ENCODE measurements around the gene TMPRSS3.

Gene TMPRSS3

DNA sequence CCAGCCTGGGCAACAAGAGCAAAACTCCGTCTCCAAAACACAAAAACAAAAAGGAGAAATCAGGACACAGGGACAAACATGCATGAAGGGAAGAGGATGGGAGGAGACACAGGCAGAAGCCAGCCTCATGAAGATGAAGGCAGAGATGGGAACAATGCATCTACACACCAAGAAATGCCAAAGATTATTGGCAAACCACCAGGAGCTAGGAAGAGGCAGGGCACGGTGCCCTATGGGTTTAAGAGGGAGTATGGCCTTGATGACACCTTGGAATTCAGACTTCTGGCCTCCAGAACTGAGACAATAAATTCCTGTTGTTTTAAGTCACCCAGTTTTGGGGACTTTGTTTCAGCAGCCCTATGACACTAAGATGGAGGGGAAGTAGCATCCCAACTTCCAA is 5.2 kb downstream of the TMPRSS3 start:
- Histone ChIP-seq H3K4me1 (ENCODE audit: control insufficient read depth, insufficient read depth, low read length) (peaks cover 39% of the 10 kb centered on the region), H3K27me3 (ENCODE audit: control insufficient read depth, insufficient read depth, low read length) (no peaks in the 10 kb centered on the region), H3K36me3 (ENCODE audit: control insufficient read depth, insufficient read depth, low read length) (no peaks in the 10 kb centered on the region), H3K9ac (ENCODE audit: low read length) (no peak overlapping the region), H3K4me3 (ENCODE audit: low read length) (no peak overlapping the region), H3K9me3 (ENCODE audit: control insufficient read depth, low read length) (no peaks in the 10 kb centered on the region)

DNA sequence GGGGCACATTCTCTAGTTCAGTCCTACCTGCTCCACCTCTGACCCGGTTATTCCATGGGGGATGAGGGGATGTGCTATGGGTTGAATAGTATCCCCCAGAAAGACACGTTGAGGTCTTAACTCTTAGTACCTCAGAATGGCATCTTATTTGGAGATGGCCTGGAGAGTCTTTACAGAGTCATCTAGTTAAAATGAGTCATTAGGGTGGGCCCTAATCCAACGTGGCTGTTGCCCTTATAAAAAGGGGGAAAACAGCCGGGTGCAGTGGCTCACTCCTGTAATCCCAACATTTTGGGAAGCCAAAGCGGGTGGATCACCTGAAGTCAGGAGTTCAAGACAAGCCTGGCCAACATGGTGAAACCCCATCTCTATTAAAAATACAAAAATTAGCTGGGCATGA is 5.7 kb downstream of the TMPRSS3 start:
- H3K9me3 ChIP-seq (ENCODE audit: control insufficient read depth, low read length): no peaks in the 10 kb centered on the region
- H3K9ac ChIP-seq (ENCODE audit: low read length): no peak overlapping the region
- no peak overlapping the region for H3K4me3 ChIP-seq (ENCODE audit: low read length)
- H3K4me1 ChIP-seq (ENCODE audit: control insufficient read depth, insufficient read depth, low read length): peaks cover 44% of the 10 kb centered on the region
- H3K27me3 ChIP-seq (ENCODE audit: control insufficient read depth, insufficient read depth, low read length): no peaks in the 10 kb centered on the region
- no peaks in the 10 kb centered on the region for H3K36me3 ChIP-seq (ENCODE audit: control insufficient read depth, insufficient read depth, low read length)

DNA sequence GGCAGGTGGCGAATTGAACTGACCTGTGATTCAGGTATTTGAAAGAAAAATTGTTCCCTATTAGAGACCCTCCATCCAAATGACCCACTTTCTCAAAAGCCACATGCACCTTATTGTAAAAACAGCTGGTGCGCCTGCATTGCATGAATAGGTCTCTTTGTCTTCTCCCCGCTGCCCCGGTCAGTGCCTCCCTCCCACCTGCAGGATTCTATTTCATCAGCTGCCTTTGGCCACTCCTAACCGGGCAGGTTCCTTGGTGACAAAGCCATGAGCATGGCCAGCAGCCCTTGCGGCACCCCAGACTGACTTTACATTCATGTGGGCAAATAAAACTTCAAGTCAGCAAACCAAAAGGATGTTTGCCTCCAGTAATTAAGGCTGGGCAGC is 6.4 kb downstream of the TMPRSS3 start:
- Histone ChIP-seq H3K4me1 (ENCODE audit: control insufficient read depth, insufficient read depth, low read length) (peaks cover 50% of the 10 kb centered on the region), H3K4me3 (ENCODE audit: low read length) (peak overlapping the region; percentile 60), H3K27me3 (ENCODE audit: control insufficient read depth, insufficient read depth, low read length) (no peaks in the 10 kb centered on the region), H3K9ac (ENCODE audit: low read length) (peak overlapping the region; percentile 84), H3K9me3 (ENCODE audit: control insufficient read depth, low read length) (no peaks in the 10 kb centered on the region), H3K36me3 (ENCODE audit: control insufficient read depth, insufficient read depth, low read length) (no peaks in the 10 kb centered on the region)

DNA sequence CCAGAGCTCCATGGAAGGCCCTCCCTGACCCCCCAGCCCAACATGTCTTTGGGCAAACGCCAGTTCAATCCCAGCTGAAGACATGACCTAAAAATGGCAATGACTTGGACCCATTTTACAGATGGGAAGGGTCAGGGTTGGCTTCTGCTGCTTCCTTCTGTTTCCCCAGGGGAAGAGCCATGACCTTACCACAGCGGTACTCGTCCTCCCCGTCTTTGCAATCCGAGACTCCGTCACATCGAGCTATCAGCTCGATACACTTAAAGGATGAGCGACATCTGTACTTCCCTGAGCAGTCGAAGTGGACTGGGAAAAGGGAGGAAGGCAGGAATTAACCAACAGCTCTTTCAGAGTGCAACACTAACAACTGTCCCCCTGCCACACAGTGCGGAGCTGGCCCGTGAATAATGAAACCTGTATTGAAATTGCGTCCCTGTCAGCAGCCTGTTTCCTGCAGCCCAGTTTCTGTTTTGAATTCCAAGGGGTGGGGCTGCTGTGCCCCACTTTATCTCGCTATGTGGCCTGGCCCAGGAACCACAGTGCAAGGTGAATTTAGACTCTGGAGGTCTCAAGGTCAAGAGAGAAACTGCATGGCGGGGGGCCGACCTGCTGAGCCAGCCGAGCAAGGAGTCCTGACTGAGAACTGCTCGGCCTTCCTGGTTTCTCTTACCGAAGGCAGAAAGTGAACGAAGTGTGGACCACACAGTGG is 7.0 kb downstream of the TMPRSS3 start:
- H3K9me3 ChIP-seq (ENCODE audit: control insufficient read depth, low read length): no peaks in the 10 kb centered on the region
- H3K4me1 ChIP-seq (ENCODE audit: control insufficient read depth, insufficient read depth, low read length): peaks cover 55% of the 10 kb centered on the region
- no peaks in the 10 kb centered on the region for H3K27me3 ChIP-seq (ENCODE audit: control insufficient read depth, insufficient read depth, low read length)
- no peaks in the 10 kb centered on the region for H3K36me3 ChIP-seq (ENCODE audit: control insufficient read depth, insufficient read depth, low read length)
- H3K9ac ChIP-seq (ENCODE audit: low read length): peak overlapping the region; percentile 84
- peak overlapping the region; percentile 60 for H3K4me3 ChIP-seq (ENCODE audit: low read length)

DNA sequence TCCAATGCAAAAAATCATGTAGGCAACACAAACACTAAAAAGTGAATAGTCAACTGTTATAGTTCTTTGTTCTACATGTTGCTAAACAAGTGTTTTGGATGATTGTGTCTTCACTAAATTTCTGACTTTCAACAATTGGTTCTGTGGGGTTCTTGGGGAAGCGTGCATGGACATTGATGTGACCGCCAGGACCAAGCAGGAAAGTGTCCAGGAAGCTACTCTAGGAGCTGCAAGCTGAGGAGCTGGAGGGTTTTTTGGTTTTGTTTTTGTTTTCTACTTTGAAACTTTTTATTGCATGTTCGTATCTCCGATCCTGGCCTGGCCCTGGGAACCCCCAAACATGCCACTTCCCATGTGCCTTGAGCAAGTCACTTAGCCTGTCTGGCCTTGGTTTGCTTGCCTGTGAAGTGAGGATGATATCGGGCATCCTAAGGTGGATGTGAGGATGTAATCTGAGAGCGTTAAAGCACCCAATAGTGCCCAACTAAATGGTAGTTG is 8.0 kb downstream of the TMPRSS3 start:
- peak overlapping the region; percentile 60 for H3K4me3 ChIP-seq (ENCODE audit: low read length)
- H3K36me3 ChIP-seq (ENCODE audit: control insufficient read depth, insufficient read depth, low read length): no peaks in the 10 kb centered on the region
- peaks cover 63% of the 10 kb centered on the region for H3K4me1 ChIP-seq (ENCODE audit: control insufficient read depth, insufficient read depth, low read length)
- no peaks in the 10 kb centered on the region for H3K9me3 ChIP-seq (ENCODE audit: control insufficient read depth, low read length)
- peak overlapping the region; percentile 84 for H3K9ac ChIP-seq (ENCODE audit: low read length)
- H3K27me3 ChIP-seq (ENCODE audit: control insufficient read depth, insufficient read depth, low read length): no peaks in the 10 kb centered on the region

DNA sequence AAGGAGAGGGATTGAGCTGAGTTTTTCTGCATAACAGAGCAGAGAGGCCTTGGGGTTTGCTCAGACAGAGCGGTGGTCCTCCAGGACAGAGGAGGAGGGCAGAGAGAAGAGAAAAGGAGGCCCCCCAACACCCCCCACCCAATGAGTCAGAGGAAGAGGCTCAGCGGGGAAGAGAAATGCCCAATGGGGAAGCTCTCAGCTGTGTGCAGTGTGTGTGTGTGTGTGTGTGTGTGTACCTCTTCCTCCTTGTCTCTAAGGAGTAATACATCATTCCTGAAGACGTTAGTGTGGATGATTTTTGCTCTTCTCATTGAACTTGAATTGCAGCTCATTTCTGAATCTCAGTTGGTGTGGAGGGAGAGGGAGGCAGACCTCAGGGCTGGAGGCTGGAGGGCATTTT is 8.7 kb downstream of the TMPRSS3 start:
- H3K4me3 ChIP-seq (ENCODE audit: low read length): no peak overlapping the region
- no peaks in the 10 kb centered on the region for H3K27me3 ChIP-seq (ENCODE audit: control insufficient read depth, insufficient read depth, low read length)
- H3K9ac ChIP-seq (ENCODE audit: low read length): peak overlapping the region; percentile 84
- no peaks in the 10 kb centered on the region for H3K36me3 ChIP-seq (ENCODE audit: control insufficient read depth, insufficient read depth, low read length)
- no peaks in the 10 kb centered on the region for H3K9me3 ChIP-seq (ENCODE audit: control insufficient read depth, low read length)
- H3K4me1 ChIP-seq (ENCODE audit: control insufficient read depth, insufficient read depth, low read length): peaks cover 70% of the 10 kb centered on the region

DNA sequence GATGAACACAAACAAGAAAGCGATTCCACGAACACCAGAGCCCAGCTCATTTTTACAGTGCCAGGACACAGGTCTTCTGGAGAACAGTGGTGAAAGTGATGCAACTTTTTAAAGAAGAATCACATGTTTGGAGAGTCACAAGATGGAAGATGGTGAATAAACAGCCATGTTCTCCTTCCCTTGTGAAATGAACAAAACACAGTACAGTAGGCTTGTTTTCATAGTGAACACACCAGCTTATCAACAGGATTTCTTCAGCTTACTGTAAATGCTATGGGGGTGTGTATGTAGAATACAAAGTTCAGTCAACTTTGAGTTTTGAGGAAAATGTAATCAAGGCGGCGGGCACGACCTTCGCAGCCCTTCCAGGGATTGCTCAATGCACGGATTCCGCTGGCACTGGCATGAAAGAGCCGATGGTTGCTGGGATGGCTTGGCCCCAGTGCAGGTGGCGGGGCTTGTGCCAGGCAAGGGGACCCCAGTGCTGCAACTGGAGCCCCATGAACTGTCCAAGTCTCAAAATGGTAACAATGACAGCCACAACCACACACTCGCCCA is 9.7 kb downstream of the TMPRSS3 start:
- peaks cover 78% of the 10 kb centered on the region for H3K4me1 ChIP-seq (ENCODE audit: control insufficient read depth, insufficient read depth, low read length)
- H3K9me3 ChIP-seq (ENCODE audit: control insufficient read depth, low read length): no peaks in the 10 kb centered on the region
- no peak overlapping the region for H3K4me3 ChIP-seq (ENCODE audit: low read length)
- H3K27me3 ChIP-seq (ENCODE audit: control insufficient read depth, insufficient read depth, low read length): no peaks in the 10 kb centered on the region
- no peak overlapping the region for H3K9ac ChIP-seq (ENCODE audit: low read length)
- H3K36me3 ChIP-seq (ENCODE audit: control insufficient read depth, insufficient read depth, low read length): no peaks in the 10 kb centered on the region

DNA sequence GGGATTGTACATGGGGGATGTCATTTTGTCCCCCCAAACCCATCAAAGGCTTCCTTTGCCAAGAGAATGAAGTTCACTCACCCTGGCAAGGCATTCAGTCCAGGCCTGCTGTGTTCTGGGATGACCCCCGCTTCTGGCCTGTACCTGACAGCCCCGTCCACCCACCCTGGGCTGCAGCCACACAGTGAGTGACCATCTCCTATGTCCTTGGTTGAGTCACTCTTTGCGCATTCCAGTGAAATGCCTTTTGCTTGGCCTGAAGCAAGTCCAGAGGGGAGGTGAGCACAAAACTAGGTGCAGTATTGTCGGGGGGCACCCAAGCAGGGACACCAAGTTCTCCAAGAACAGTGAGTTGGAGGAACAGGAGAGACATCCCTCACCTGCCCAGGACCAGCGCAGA is 10.2 kb downstream of the TMPRSS3 start:
- no peak overlapping the region for H3K9ac ChIP-seq (ENCODE audit: low read length)
- H3K4me3 ChIP-seq (ENCODE audit: low read length): no peak overlapping the region
- H3K4me1 ChIP-seq (ENCODE audit: control insufficient read depth, insufficient read depth, low read length): peaks cover 83% of the 10 kb centered on the region
- no peaks in the 10 kb centered on the region for H3K9me3 ChIP-seq (ENCODE audit: control insufficient read depth, low read length)
- H3K27me3 ChIP-seq (ENCODE audit: control insufficient read depth, insufficient read depth, low read length): no peaks in the 10 kb centered on the region
- H3K36me3 ChIP-seq (ENCODE audit: control insufficient read depth, insufficient read depth, low read length): no peaks in the 10 kb centered on the region

DNA sequence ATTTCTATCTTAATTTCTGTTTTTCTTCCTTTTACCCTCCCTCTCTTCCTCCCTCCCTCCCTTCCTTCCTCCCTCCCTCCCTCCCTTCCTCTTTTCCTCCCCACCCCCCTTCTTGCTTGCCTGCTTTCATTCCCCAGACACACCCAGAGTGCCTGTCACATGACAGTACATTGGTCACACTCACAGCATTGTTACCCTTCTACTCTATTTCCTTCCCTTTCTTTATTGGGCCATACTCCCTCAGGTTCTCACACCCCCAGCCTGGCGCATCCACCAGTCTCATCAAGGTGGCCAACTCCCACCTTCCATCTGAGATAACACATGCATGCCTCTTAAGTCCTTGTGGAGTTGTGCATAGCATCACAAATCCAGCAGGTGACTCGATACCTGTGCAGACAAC is 10.9 kb downstream of the TMPRSS3 start:
- Histone ChIP-seq H3K27me3 (ENCODE audit: control insufficient read depth, insufficient read depth, low read length) (no peaks in the 10 kb centered on the region), H3K4me1 (ENCODE audit: control insufficient read depth, insufficient read depth, low read length) (peaks cover 84% of the 10 kb centered on the region), H3K9me3 (ENCODE audit: control insufficient read depth, low read length) (no peaks in the 10 kb centered on the region), H3K9ac (ENCODE audit: low read length) (no peak overlapping the region), H3K36me3 (ENCODE audit: control insufficient read depth, insufficient read depth, low read length) (no peaks in the 10 kb centered on the region), H3K4me3 (ENCODE audit: low read length) (no peak overlapping the region)

DNA sequence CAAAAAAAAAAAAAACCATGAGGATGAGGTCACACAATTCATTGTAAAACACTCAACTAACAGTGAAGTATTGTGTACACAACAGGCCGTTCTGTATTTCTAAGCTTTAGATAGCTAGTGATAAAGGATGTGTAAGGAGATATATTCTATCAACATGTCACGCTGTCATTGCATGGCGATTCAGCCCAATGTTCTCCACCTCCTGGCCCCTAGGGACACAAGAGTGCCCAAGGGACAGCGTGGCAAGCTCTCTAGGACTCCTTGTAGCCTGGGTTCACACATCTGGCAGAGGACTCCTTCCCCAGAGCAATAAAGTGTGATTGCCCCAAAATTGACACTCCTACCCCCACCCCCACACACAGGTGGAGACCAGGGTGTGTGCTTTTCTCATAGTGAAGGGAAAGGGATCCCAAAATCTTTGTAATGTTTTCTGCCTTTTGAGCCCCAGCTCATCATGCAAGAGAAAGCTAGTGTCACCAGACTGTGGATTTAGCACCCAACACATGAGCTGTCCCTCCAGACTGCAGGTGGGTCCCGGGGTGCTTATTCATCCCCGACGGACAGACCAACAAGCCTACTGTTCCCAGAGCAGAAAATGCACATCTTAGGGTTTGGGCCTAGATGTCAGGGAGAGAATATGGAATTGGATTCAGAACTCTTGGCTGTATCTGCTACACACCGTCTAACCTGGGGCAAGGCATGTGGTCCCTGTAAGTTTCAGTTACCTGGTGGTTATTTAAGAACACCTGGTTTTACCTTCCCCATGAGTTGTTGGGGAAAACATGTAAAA is 11.5 kb downstream of the TMPRSS3 start:
- Histone ChIP-seq H3K36me3 (ENCODE audit: control insufficient read depth, insufficient read depth, low read length) (no peaks in the 10 kb centered on the region), H3K9me3 (ENCODE audit: control insufficient read depth, low read length) (no peaks in the 10 kb centered on the region), H3K4me3 (ENCODE audit: low read length) (no peak overlapping the region), H3K9ac (ENCODE audit: low read length) (no peak overlapping the region), H3K4me1 (ENCODE audit: control insufficient read depth, insufficient read depth, low read length) (peaks cover 84% of the 10 kb centered on the region), H3K27me3 (ENCODE audit: control insufficient read depth, insufficient read depth, low read length) (no peaks in the 10 kb centered on the region)

DNA sequence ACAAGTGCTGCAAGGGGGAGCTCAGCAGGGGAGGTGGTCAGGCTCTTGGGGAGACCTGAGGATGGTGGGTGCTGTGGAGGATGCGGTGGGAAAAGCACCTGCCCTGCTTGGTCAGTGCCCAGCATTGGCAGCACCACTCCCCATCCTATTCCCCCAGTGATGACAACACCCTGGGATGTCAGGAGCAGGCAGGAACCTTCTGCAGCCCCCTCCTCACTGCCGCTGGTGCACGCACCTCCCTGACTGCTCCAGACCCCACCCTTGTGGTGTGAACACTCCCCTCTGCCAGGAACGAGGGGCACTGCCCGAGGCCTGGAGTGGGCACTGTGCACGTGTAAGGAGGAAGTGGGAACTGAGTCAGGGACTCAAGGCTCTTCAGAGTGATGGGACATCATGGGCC is 12.5 kb downstream of the TMPRSS3 start:
- Histone ChIP-seq H3K4me1 (ENCODE audit: control insufficient read depth, insufficient read depth, low read length) (peaks cover 89% of the 10 kb centered on the region), H3K9ac (ENCODE audit: low read length) (no peak overlapping the region), H3K36me3 (ENCODE audit: control insufficient read depth, insufficient read depth, low read length) (no peaks in the 10 kb centered on the region), H3K9me3 (ENCODE audit: control insufficient read depth, low read length) (no peaks in the 10 kb centered on the region), H3K4me3 (ENCODE audit: low read length) (no peak overlapping the region), H3K27me3 (ENCODE audit: control insufficient read depth, insufficient read depth, low read length) (no peaks in the 10 kb centered on the region)

DNA sequence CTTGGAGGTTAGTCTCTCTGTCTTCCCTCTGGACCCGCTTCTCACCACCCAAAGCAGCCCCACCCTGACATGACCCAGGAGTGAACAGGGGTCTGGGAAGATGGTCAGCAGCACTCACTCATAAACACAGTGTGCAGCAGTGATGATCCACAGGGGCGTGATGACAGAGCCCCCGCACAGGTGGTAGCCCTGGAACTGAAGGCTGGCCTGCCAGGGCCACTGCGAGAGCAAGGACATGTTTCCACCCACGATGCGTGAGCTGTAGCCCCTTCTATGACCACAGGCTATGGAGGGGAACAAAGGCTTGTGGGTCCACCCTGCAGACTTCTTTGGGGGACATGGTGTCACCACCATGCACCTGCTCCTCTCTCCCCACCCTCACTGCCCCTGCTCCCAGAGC is 12.9 kb downstream of the TMPRSS3 start:
- no peak overlapping the region for H3K4me3 ChIP-seq (ENCODE audit: low read length)
- H3K9ac ChIP-seq (ENCODE audit: low read length): peak overlapping the region; percentile 7
- H3K36me3 ChIP-seq (ENCODE audit: control insufficient read depth, insufficient read depth, low read length): no peaks in the 10 kb centered on the region
- no peaks in the 10 kb centered on the region for H3K27me3 ChIP-seq (ENCODE audit: control insufficient read depth, insufficient read depth, low read length)
- no peaks in the 10 kb centered on the region for H3K9me3 ChIP-seq (ENCODE audit: control insufficient read depth, low read length)
- H3K4me1 ChIP-seq (ENCODE audit: control insufficient read depth, insufficient read depth, low read length): peaks cover 89% of the 10 kb centered on the region
